Stimulated activated CD4-positive, alpha-beta T cell treated with anti-CD3 and anti-CD28 coated beads, Interleukin-15, amount 100 ng/mL, for 48 hours (primary cell): ENCODE results near the gene RETREG1.
A peak's percentile ranks its signal among the peaks of the same experiment; 100 is the strongest.
"Not testable (repeated sequence)": the region's sequence is repeated elsewhere in the genome, so short reads cannot be mapped to it uniquely, and the experiment has no call there.

Experiments
- DNase-seq, 2 donors: peaks; one replicate each; pipeline ENCODE4 v3.0.0-alpha.2; 2020; ENCODE audit warnings: low read depth in 2 of 2

The RETREG1 gene

GRCh38 chr5:16616536-16617273, at the start of gene RETREG1:
RETREG1 (minus strand) TSS chr5:16616997; CDS start chr5:16616971, 26 bp downstream.
- peak; percentile 53 to 69 for DNase-seq

- no peak for DNase-seq
Measured at GRCh38 chr5:16666130-16666882, 49.5 kb upstream of the RETREG1 start.

- no peak for DNase-seq
Measured at GRCh38 chr5:16665601-16666000, 48.8 kb upstream of the RETREG1 start.

- no peak for DNase-seq
Measured at GRCh38 chr5:16664368-16664767, 47.6 kb upstream of the RETREG1 start.

- no peak for DNase-seq
Measured at GRCh38 chr5:16663840-16664239, 47.0 kb upstream of the RETREG1 start.

- no peak for DNase-seq
Measured at GRCh38 chr5:16661713-16662112, 44.9 kb upstream of the RETREG1 start.

GRCh38 chr5:16660982-16661381, 44.2 kb upstream of the RETREG1 start:
- no peak for DNase-seq

GRCh38 chr5:16659536-16659935, 42.7 kb upstream of the RETREG1 start:
- no peak for DNase-seq

GRCh38 chr5:16656561-16657191, 39.9 kb upstream of the RETREG1 start:
- no peak for DNase-seq

GRCh38 chr5:16654647-16655334, 38.0 kb upstream of the RETREG1 start:
- DNase-seq, result peak in 1 of 2 donors; percentile 2

- not testable (repeated sequence) for DNase-seq
Measured at GRCh38 chr5:16648739-16649138, 31.9 kb upstream of the RETREG1 start.

- DNase-seq, result no peak
Measured at GRCh38 chr5:16644301-16644889, 27.6 kb upstream of the RETREG1 start.

GRCh38 chr5:16642867-16643266, 26.1 kb upstream of the RETREG1 start:
- DNase-seq, result no peak

GRCh38 chr5:16639206-16639605, 22.4 kb upstream of the RETREG1 start:
- DNase-seq, result no peak

GRCh38 chr5:16628376-16628775, 11.6 kb upstream of the RETREG1 start:
- DNase-seq, result no peak

GRCh38 chr5:16626696-16627264, 10.0 kb upstream of the RETREG1 start:
- DNase-seq, result no peak

GRCh38 chr5:16625096-16625495, 8.3 kb upstream of the RETREG1 start:
- DNase-seq, result no peak

GRCh38 chr5:16619136-16619535, 2.3 kb upstream of the RETREG1 start:
- no peak for DNase-seq

GRCh38 chr5:16618138-16618897, 1.5 kb upstream of the RETREG1 start:
- DNase-seq, result no peak

- peak in 1 of 2 donors; percentile 28 for DNase-seq
Measured at GRCh38 chr5:16617274-16617968, 624 bp upstream of the RETREG1 start.
